ENCODE results near the gene ELMO1.
A peak's percentile ranks its signal among the peaks of the same experiment; 100 is the strongest.

The ELMO1 gene

GRCh38 chr7:36956814-36957213 lies 491.9 kb downstream of the ELMO1 start:
- Histone ChIP-seq H3K36me3 (no peaks in the 10 kb centered on the region), H3K9me3 (no peaks in the 10 kb centered on the region), H3K27me3 (no peaks in the 10 kb centered on the region), H3K27ac (no peak overlapping the region), H3K4me3 (no peak overlapping the region), H3K4me1 (no peaks in the 10 kb centered on the region)
- intact Hi-C loops (cut with DNase I; ENCODE audit: low total_unique reads), result no loop called here
- no peak for DNase-seq
- TF ChIP-seq CTCF (IDR thresholded peaks at IDR 0.05), result no peak

- Histone ChIP-seq H3K9me3 (no peaks in the 10 kb centered on the region), H3K4me3 (no peak overlapping the region), H3K27ac (no peak overlapping the region), H3K27me3 (no peaks in the 10 kb centered on the region), H3K36me3 (no peaks in the 10 kb centered on the region), H3K4me1 (no peaks in the 10 kb centered on the region)
- intact Hi-C loops (cut with DNase I; ENCODE audit: low total_unique reads), result no loop called here
- DNase-seq, result no peak
- no peak for TF ChIP-seq CTCF (IDR thresholded peaks at IDR 0.05)
Observed at GRCh38 chr7:36955456-36956129, 493.1 kb downstream of the ELMO1 start.

GRCh38 chr7:36951257-36951697 lies 497.4 kb downstream of the ELMO1 start:
- intact Hi-C loops (cut with DNase I; ENCODE audit: low total_unique reads), result no loop called here
- H3K4me1 ChIP-seq, result no peaks in the 10 kb centered on the region

GRCh38 chr7:36949711-36950600 lies 498.7 kb downstream of the ELMO1 start:
- Histone ChIP-seq H3K36me3 (no peaks in the 10 kb centered on the region), H3K27me3 (no peaks in the 10 kb centered on the region), H3K4me1 (peaks cover 0 to 8% (median 6%) of the 10 kb centered on the region in 4 donors), H3K4me3 (no peak overlapping the region), H3K9me3 (no peaks in the 10 kb centered on the region), H3K27ac (no peak overlapping the region)
- intact Hi-C loops (cut with DNase I; ENCODE audit: low total_unique reads), result no loop called here
- peak in 1 of 2 donors; percentile 48 for DNase-seq
- TF ChIP-seq CTCF (IDR thresholded peaks at IDR 0.05), result no peak

More at GRCh38 chr7:36951257-36951697, 497.4 kb downstream of the ELMO1 start:
- no peak for TF ChIP-seq CTCF (IDR thresholded peaks at IDR 0.05)
- Histone ChIP-seq H3K9me3 (no peaks in the 10 kb centered on the region), H3K36me3 (no peaks in the 10 kb centered on the region), H3K27me3 (no peaks in the 10 kb centered on the region), H3K4me3 (no peak overlapping the region), H3K27ac (no peak overlapping the region)
- no peak for DNase-seq

- no peaks in the 10 kb centered on the region for H3K27me3 ChIP-seq
- H3K4me1 ChIP-seq, result peaks cover 0 to 8% (median 6%) of the 10 kb centered on the region in 4 donors
- no peak for DNase-seq
- no peaks in the 10 kb centered on the region for H3K36me3 ChIP-seq
- no peak overlapping the region for H3K4me3 ChIP-seq
- H3K9me3 ChIP-seq, result no peaks in the 10 kb centered on the region
- no peak overlapping the region for H3K27ac ChIP-seq
- no peak for TF ChIP-seq CTCF (IDR thresholded peaks at IDR 0.05)
- intact Hi-C loops (cut with DNase I; ENCODE audit: low total_unique reads), result no loop called here
Observed at GRCh38 chr7:36946401-36946739, 502.3 kb downstream of the ELMO1 start.

All from tibial artery (tissue), 4 donors.